Activated naive CD8-positive, alpha-beta T cell treated with anti-CD3 and anti-CD28 coated beads, Interleukin-2, amount 50 U/mL, for 16 hours (primary cell): Measurements from ENCODE around the gene CCL7.

Experiments
- DNase-seq: peaks from one replicate; pipeline ENCODE4 v3.0.0-alpha.2; 2020; ENCODE audit warnings: low read depth, low spot score

The CCL7 gene

DNA sequence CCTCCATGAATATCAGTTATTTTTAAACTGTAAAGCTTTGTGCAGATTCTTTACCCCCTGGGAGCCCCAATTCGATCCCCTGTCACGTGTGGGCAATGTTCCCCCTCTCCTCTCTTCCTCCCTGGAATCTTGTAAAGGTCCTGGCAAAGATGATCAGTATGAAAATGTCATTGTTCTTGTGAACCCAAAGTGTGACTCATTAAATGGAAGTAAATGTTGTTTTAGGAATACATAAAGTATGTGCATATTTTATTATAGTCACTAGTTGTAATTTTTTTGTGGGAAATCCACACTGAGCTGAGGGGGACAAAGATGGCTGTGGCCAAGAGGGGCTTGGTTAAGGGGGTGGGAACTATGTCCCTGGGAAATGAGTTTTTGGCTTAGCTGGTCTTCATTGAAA is 17.9 kb downstream of the CCL7 start:
- no peak for DNase-seq

DNA sequence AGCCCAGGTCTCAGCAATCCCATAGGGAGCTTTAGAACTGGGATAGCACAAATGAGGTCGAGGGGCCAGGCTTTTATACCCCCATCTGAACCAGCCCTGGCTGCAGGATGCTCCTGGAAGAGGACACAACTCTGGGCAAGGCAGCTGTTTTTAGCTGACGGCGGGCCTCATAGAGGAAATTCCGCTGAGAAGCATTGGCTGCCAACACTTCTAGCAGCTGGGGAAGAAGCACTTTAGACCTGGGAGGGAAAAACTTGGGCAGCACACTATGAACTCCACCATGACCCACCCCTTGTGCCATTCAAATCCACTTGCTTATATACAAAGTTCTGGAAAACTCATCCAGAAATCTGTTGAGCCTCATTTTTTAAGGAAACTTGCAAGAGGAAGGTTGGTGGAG is 20.6 kb downstream of the CCL7 start:
- DNase-seq: no peak

DNA sequence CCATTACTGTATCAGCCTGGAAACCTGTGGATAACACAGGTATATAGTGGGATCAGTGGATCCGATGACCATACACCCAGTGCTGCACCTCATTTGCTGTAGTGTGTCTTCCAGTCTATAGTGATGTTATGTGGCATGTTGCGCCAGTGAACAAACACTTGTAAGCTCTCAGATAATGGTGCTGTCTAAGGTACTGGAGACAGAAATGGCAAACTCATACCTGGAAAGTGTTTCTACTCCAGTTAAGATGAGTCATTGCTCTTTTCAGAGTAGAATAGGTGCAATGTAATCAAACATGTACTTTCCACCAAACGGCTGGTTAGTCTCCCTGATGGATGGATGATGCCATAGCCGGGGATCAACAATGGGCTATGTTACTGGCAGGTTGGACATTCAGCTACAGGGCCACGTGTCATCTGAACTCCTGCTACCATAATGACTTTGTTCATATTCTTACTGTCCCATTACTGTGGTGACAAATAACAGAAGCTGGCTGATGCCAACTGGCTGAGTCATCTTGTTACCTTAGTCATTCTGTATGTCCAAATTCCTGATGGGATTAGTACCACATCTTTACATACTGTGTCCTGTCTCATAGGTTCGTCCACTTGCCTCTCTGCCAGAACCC is 21.8 kb downstream of the CCL7 start:
- DNase-seq: no peak

DNA sequence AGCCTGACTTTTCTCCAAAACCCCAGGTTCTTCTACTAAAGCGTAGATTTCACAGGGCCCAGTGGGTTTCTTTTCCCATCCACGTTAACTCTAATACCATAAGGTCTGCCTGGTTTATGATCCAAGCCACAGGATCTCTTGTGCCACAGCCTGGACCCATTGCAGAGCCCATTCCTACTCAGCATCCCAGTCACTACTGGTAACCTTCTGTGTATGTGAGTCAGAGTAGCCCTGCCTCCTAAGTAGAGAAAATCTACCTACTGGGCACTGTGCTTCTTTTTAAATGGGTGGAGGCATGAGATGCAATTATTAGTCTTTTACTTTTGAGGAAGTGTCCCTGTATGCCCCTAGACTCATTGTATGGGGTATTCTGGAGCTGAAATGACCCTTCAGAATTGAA is 29.0 kb downstream of the CCL7 start:
- DNase-seq: no peak

DNA sequence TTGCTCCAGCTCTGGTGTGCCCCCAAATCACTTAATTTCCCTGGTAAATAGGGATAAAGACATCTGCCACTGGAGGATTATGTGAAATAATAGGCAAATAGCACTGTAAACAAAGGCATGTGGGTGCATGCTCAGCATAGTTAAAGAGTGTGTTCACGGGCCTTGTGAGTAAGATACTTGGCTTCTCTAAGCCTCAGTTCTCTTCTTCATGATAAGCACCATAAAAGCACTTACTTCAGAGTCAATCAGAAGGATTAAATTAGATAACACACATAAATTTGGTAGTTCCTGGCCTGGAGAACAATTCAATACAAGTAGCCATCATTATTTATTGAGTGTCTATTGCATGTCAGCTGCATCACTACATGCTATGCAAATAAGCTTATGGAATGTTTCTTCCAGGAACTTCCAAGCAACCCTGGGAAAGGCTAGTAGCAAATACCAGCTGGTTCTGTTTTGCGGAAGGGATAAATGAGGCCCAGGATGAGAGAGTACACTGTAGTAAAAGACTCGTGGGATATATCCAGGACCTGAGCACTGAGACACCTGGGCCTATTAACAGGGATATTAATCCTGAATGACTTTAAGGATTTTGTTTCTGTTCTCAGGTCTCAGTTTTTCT is 30.0 kb downstream of the CCL7 start:
- DNase-seq: no peak

DNA sequence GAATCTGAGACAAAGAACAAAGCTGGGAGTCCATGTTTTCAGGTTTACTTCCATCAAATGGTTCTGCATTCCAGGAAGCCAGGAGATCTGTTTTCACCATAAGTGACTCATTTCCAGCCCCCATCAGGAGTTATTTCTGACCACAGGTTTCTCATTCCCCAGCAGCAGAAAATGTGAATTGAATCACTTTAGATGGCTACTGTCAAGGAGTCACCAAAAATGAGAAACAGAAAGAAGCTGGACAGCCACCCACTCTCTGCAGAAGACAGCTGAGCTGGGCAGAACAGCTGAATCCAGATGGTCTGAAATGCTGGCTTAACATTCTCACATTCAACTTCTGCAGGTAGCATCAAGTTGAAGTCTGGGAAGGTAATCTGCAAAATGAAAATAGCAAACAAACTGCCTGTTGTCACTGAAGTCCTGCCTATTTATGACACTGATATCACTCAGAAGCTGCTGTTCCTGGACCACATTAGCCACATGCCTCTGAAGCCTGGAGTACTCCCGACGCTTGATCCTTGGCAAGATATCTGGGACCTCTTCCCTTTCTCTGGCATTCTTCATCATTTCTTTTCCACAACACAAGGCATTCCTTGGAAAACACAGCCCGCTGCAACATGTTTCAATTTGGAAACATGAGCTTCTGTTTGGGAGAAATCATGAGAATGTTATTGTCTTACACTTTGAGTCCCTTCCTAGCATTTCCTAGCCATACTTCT is 30.8 kb downstream of the CCL7 start:
- DNase-seq: no peak

DNA sequence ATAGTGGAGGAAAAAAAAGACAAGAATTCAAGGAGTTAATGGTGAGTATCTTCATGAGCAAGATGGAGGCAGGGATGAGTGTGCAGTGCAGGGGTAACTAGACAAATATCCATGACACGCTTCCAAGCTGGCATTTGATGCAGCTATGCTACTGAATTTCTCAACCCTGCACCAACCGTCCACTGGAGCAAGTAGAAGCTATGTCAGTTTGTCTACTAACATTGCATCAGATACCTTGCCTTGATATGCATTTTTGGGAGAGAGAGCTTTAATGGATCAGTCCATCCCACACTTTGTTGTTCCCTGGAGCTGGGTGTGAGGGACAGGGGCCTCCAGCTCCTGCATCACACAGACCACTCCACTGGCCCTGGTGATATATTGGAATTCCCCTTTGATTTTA is 32.0 kb downstream of the CCL7 start:
- DNase-seq: no peak

DNA sequence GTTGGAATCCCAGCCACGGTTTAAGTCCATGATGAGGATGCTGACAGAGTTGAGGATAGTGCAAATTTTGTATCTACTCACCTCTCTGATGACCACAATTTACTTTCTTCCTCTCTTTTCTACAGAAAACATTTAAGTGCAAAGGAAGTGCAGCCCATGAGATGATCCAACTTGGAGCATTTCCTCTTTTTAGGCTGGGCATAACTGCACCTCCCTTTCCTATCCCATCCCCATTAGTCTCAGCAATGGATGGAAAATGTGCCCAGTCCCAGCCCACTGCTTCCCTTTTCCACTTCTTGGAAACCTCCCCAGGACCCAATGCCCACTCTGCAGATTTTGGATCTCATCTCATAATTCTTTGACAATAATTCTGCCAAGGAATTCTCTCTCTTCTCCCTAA is 32.6 kb downstream of the CCL7 start:
- no peak for DNase-seq

DNA sequence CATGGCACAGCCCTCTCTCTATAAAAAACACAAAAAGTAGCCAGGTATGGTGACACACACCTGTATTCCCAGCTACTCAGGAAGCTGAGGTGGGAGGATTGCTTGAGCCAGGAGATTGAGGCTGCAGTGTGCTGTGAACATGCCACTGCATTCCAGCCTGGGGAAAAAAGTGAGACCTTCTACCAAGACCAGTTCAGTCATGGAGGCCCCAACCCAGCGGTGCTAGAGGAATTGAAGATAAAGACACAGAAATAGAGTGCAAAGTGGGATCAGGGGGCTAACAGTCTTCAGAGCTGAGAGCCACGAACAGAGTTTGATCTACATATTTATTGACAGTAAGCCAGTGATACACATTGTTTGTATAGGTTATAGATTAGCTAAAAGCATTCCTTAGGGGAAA is 33.6 kb downstream of the CCL7 start:
- no peak for DNase-seq

DNA sequence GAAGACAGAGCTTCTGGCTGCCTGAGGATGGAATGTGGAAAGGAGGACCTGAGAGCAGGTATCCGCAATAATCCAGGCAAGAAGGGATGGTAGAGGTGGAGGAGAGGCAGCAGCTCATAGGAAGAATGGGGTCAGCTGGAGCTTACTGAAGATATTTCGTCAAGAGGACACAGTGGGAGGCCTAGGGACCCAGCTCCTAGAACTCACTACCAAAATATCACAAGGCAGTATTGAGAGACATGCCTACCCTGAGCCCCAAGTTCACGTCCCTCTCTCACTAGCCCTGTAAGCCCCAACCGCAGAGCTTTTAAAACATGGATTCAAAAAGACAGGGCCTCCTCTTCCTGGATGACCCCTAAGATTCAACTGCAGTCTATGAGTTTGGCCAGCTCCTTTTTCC is 35.0 kb downstream of the CCL7 start:
- no peak for DNase-seq

DNA sequence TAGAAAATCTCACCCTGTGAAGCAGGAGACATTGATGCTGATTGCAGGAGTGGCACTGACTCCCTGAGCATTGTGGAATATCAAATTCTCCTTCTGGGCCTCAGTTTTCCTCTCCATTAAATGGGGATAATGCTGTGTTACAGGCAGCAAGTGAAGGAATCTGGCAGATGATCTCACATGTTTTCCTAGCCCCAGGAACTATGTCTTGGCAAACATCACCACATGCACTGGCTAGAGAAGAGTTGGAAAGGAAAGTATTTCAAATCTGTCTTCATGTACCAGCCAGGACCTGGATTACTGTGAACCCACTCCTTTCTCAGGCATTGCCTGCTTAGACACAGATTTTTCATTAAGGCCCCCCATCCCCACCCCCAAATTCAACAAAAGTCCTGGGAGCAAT is 35.6 kb downstream of the CCL7 start:
- DNase-seq: no peak

DNA sequence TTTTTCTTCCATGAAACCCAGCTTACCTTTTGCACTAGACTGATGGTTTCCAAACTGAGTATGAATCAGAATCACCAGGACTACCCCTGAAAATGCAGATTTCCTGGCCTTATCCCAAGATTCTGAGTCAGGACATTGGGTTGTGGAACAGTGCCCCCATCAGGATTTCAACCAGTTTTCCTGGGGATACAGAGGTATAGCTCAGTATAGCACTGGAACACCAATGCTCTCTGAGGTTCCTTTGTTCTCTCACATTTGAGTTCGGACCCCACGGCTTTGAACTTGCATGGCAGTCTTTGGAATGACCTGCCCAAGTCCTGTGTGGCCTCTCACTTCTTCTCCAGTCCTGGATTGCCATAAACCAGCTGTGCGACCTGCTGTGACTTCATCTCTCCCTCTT is 36.4 kb downstream of the CCL7 start:
- no peak for DNase-seq

DNA sequence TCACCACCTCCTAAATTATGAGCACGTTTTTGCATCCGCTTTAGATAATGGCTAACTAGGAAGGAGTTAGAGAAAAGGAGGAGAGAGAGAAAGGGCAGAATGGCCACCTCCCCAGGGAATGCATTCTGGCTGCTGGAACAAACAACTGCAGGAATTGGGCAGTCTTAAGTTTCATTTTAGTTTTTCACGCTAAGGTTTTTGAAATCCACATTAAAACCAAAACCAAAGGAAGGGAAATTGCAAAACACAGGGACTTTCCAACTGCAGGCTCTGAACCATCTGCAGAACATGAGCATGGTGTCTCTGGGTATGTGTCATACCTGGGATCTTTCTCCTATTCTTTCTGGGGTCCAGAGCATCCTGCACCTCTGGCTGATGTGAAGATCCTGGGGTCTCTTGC is 37.1 kb downstream of the CCL7 start:
- DNase-seq: no peak

DNA sequence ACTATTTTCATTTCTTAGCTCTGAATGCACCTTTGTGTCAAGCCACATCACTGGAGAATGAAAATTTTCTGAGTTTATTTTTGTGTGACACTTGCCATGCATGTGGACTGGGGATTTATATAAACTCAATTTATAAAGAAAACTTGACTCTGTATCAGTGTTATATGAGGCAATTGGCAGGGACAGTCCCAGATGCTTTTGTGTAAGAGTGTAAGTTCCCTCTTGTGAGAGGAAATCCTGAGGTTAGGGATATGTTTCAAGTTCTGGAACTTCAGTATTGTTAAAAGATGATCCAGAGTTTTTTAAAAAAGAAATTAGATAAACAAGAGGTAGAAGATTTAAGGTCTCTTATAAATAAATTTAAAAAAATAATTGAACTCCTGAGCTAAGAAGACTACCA is 38.4 kb downstream of the CCL7 start:
- no peak for DNase-seq

DNA sequence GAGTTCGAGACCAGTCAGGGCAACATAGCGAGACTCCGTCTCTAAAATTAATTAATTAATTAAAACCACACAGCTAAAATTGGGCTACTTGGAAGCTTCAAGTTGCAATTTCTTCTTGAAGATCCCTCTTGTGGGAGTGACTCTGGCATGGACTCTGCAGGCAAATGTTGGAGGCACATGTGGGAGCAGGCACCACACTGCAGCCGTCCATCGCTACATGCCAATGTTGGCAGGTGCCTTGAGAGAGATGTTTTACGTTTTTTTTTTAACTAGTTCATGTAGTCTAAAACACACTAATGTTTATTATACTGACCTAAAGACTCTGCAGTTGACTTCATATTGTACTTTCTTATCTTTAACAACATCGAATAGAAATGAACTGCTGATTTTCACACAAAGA is 41.3 kb downstream of the CCL7 start:
- DNase-seq: no peak

DNA sequence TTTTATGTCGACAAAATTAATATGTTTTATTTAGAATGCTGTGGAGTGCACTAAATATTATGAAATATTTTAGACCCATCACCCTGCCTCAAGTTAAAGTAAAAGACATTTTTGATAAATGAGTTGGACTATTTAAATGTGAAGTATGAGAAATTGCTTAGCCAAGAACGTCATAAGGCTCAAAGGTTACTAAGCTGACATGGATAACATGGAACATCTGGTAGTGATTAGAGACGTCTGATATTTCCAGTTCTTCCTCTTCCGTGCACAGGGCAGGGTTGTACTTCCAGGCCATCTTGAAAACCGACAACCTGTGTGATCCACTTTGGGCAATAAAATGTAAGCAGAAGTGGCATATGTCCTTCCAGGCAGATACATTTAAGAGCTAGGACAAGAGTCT is 42.1 kb downstream of the CCL7 start:
- DNase-seq: no peak

DNA sequence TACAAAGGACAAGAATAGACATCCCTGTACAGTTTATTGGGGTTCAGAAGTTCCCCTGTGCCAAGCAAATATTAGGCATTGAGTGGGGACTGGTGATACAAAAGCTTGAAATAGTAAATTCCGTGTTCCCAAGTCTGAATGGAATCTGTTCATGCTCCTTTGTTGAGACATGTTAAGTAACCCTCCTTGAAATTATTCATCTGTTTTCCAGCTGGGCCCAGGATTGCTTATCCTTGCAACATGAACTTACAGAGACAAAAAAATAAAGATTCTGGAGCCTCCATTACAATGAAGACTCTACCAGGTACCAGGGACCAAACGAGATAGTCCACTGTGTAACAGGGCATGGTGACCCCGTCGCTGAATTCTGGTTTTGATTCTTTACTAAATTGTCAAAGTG is 43.1 kb downstream of the CCL7 start:
- no peak for DNase-seq

DNA sequence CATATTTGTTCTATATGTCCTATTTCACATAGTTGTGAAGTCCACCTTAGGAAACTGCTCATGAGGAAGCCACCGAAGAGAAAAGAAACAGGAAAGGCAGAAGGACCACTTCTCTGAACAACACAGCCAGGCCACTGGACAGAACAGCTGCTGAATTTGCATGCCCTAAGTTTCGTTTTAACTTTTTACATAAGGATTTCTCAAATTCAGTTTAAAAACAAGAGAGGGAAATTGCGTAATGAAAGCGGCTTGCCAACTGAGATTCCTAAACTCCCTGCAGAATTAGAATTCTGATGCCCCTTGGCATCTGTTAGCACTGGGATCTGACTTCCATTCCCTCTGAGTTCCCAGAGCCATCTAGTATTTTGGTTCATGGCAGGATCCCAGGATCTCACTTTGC is 44.3 kb downstream of the CCL7 start:
- no peak for DNase-seq

DNA sequence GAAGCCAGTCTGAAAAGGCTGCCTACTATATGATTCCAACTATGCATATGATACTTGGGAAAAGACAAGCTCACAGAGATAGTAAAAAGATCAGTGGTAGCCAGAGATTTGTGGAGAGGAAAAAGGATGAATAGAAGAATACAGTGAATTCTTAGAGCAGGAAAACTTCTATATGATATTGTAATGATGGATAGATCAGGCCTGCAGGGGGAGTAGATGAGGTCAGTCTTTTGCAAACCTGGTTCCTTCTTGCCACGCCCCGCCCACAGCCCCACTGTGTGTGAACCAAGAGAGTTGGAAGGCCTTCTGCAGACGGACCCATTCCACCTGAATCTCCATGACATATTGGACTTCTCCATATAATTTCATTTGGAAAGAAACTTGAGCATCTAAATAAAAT is 48.5 kb downstream of the CCL7 start:
- DNase-seq: no peak

DNA sequence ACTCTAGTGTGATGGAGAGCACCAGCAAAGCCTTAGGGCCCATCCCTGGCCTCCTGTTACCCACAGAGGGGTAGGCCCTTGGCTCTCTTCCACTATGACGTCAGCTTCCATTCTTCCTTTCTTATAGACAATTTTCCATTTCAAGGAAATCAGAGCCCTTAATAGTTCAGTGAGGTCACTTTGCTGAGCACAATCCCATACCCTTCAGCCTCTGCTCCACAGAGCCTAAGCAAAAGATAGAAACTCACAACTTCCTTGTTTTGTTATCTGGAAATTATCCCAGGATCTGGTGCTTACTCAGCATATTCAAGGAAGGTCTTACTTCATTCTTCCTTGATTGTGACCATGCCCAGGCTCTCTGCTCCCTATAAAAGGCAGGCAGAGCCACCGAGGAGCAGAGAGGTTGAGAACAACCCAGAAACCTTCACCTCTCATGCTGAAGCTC is 49.0 kb downstream of the CCL7 start, which contains the start of gene CCL8:
Gene CCL8 (plus strand): TSS at position 397 of the 445 bp plus-strand sequence. CDS start 67 bp downstream, outside the sequence.
- DNase-seq: no peak
